ENCODE data around the gene EIPR1. TPM values are rescaled to one million over a fixed set of nuclear protein-coding genes. Genes with fewer than 3 reads are reported as not detected.

EIPR1 gene
- total and polyA plus RNA-seq, 2 donors (not counting 3 experiments of a cell fraction or from before 2014, with no cell fraction given): 30.8 to 57.3 TPM

GRCh38 chr2:3392216-3392615 is 14.6 kb upstream of the EIPR1 start:
- CTCF ChIA-PET: interaction anchor here (1.0 kb wide), 1 partner anchor 14 kb away, joined by 3 read pairs; no protein-coding TSS in a partner anchor
- intact Hi-C loops (cut with micrococcal nuclease): loop anchor here (10.0 kb wide), 1 partner anchor 1667 kb away; no protein-coding TSS in a partner anchor
- Histone ChIP-seq H3K9me1 (replicated peaks; ENCODE audit: control insufficient read depth, extremely low read depth, insufficient read depth, low read length) (no peaks in the 10 kb centered on the region), H3K9me3 (replicated peaks; ENCODE audit: control insufficient read depth, insufficient read depth, low read length) (no peaks in the 10 kb centered on the region), H3K36me3 (ENCODE audit: control insufficient read depth in 2 of 2, extremely low read depth in 1 of 2, insufficient read depth in 2 of 2, low read length in 2 of 2) (peaks cover 3 to 13% of the 10 kb centered on the region in 2 experiments), H3K4me1 (ENCODE audit: control insufficient read depth, extremely low read depth, insufficient read depth, low read length) (peaks cover 2% of the 10 kb centered on the region), H2AFZ (ENCODE audit: low read depth, low read length) (no peak overlapping the region), H3K27ac (ENCODE audit: insufficient read depth, low read depth, low read length) (no peak overlapping the region), H3K4me3 (replicated peaks in 1 of 3; ENCODE audit: insufficient read depth in 1 of 3, low read depth in 1 of 3, low read length in 3 of 3) (no peak overlapping the region), H3K9ac (replicated peaks; ENCODE audit: extremely low read depth, insufficient read depth, low read length) (no peak overlapping the region), H4K20me1 (replicated peaks; ENCODE audit: control insufficient read depth, extremely low read depth, insufficient read depth, low read length) (no peaks in the 10 kb centered on the region), H3K79me2 (ENCODE audit: control insufficient read depth, insufficient read depth, low read length) (peaks cover 28% of the 10 kb centered on the region), H3K27me3 (ENCODE audit: control insufficient read depth in 2 of 2, insufficient read depth in 2 of 2, low read length in 2 of 2) (no peaks in the 10 kb centered on the region), H3K4me2 (ENCODE audit: insufficient read depth, low read length) (no peak overlapping the region)
- FAIRE-seq: no peak
- TF ChIP-seq JUN (IDR thresholded peaks at IDR 0.05; ENCODE audit: borderline replicate concordance, insufficient read depth, insufficient read length, low read depth) (no peak), POLR2A (IDR thresholded peaks at IDR 0.05; ENCODE audit: low read depth, low read length) (no peak), GATA2 (IDR thresholded peaks at IDR 0.05; ENCODE audit: insufficient read depth, insufficient read length, low read depth, low read length) (no peak), MYC (IDR thresholded peaks at IDR 0.05; ENCODE audit: low read depth, low read length) (no peak)
- TF ChIP-seq, protein P1, sequence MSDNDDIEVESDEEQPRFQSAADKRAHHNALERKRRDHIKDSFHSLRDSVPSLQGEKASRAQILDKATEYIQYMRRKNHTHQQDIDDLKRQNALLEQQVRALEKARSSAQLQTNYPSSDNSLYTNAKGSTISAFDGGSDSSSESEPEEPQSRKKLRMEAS (IDR thresholded peaks at IDR 0.05; ENCODE audit: insufficient read depth, insufficient read length): no peak
- dilution Hi-C loops (cut with MboI; ENCODE audit: extremely low pct_ligation_motif_present, low sequenced_read_pairs): no loop called here
- no TSS peak for BruUV-seq (replicated peaks)
- no peak for DNase-seq (ENCODE audit: low read depth, low spot score)
- POLR2A ChIA-PET: no interaction called here

DNA sequence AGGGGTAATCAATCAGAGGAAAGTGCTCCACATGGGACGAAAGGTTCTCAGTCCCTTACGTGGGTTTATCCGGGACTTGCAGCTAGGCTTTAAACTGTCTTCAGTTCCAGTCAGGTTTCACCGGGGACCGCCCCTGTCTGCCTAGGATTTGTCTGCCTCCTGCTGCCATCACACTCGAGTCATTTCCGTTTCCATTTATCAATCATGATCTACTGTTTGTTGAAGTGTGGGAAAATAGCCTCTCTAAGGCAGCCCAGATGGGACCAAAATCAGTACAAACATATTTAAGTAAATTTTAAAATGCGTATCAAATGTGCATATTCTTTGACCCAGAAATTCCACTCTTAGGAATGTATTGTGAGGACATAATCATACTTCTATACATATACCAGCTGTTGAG is 12.4 kb upstream of the EIPR1 start:
- H3K9ac ChIP-seq (replicated peaks; ENCODE audit: extremely low read depth, insufficient read depth, low read length): no peak overlapping the region
- no peaks in the 10 kb centered on the region for H3K9me1 ChIP-seq (replicated peaks; ENCODE audit: control insufficient read depth, extremely low read depth, insufficient read depth, low read length)
- ChIA-PET CTCF (no interaction called here), POLR2A (no interaction called here)
- H2AFZ ChIP-seq (ENCODE audit: low read depth, low read length): no peak overlapping the region
- no peak overlapping the region for H3K4me3 ChIP-seq (replicated peaks in 1 of 3; ENCODE audit: insufficient read depth in 1 of 3, low read depth in 1 of 3, low read length in 3 of 3)
- no peak overlapping the region for H3K4me2 ChIP-seq (ENCODE audit: insufficient read depth, low read length)
- FAIRE-seq (no peak), DNase-seq (ENCODE audit: low read depth, low spot score) (no peak)
- peaks cover 28% of the 10 kb centered on the region for H3K79me2 ChIP-seq (ENCODE audit: control insufficient read depth, insufficient read depth, low read length)
- dilution Hi-C loops (cut with MboI; ENCODE audit: extremely low pct_ligation_motif_present, low sequenced_read_pairs) (no loop called here), intact Hi-C loops (cut with micrococcal nuclease) (loop anchor here (10.0 kb wide), 1 partner anchor 1665 kb away; no protein-coding TSS in a partner anchor)
- peaks cover 19% of the 10 kb centered on the region for H3K4me1 ChIP-seq (ENCODE audit: control insufficient read depth, extremely low read depth, insufficient read depth, low read length)
- H3K36me3 ChIP-seq (ENCODE audit: control insufficient read depth in 2 of 2, extremely low read depth in 1 of 2, insufficient read depth in 2 of 2, low read length in 2 of 2): peaks cover 3 to 13% of the 10 kb centered on the region in 2 experiments
- BruUV-seq (replicated peaks): no TSS peak
- no peak overlapping the region for H3K27ac ChIP-seq (ENCODE audit: insufficient read depth, low read depth, low read length)
- no peaks in the 10 kb centered on the region for H4K20me1 ChIP-seq (replicated peaks; ENCODE audit: control insufficient read depth, extremely low read depth, insufficient read depth, low read length)
- H3K27me3 ChIP-seq (ENCODE audit: control insufficient read depth in 2 of 2, insufficient read depth in 2 of 2, low read length in 2 of 2): no peaks in the 10 kb centered on the region
- TF ChIP-seq EZH2 (IDR thresholded peaks at IDR 0.05; ENCODE audit: borderline replicate concordance, low read depth, low read length, severe bottlenecking) (no peak), GATA2 (IDR thresholded peaks at IDR 0.05; ENCODE audit: insufficient read depth, insufficient read length, low read depth, low read length) (no peak), CTCF (IDR thresholded peaks at IDR 0.05; ENCODE audit: extremely low read depth in 1 of 2, insufficient read depth in 1 of 2, low read depth in 1 of 2, low read length in 2 of 2) (no peak), MYC (IDR thresholded peaks at IDR 0.05; ENCODE audit: low read depth, low read length) (no peak), POLR2AphosphoS5 (IDR thresholded peaks at IDR 0.05; ENCODE audit: insufficient read depth, low read depth, low read length) (no peak), FOS (IDR thresholded peaks at IDR 0.05; ENCODE audit: borderline replicate concordance, insufficient read depth, low read length) (no peak), POLR2A (IDR thresholded peaks at IDR 0.05; ENCODE audit: low read depth, low read length) (no peak), JUN (IDR thresholded peaks at IDR 0.05; ENCODE audit: borderline replicate concordance, insufficient read depth, insufficient read length, low read depth) (no peak)
- TF ChIP-seq, protein P1 (IDR thresholded peaks at IDR 0.05; ENCODE audit: insufficient read depth, insufficient read length): no peak
- no peaks in the 10 kb centered on the region for H3K9me3 ChIP-seq (replicated peaks; ENCODE audit: control insufficient read depth, insufficient read depth, low read length)
